ENCODE measurements around the gene GPR157.
"Not testable (repeated sequence)": the region's sequence is repeated elsewhere in the genome, so short reads cannot be mapped to it uniquely, and the experiment has no call there.

GPR157 gene

DNA sequence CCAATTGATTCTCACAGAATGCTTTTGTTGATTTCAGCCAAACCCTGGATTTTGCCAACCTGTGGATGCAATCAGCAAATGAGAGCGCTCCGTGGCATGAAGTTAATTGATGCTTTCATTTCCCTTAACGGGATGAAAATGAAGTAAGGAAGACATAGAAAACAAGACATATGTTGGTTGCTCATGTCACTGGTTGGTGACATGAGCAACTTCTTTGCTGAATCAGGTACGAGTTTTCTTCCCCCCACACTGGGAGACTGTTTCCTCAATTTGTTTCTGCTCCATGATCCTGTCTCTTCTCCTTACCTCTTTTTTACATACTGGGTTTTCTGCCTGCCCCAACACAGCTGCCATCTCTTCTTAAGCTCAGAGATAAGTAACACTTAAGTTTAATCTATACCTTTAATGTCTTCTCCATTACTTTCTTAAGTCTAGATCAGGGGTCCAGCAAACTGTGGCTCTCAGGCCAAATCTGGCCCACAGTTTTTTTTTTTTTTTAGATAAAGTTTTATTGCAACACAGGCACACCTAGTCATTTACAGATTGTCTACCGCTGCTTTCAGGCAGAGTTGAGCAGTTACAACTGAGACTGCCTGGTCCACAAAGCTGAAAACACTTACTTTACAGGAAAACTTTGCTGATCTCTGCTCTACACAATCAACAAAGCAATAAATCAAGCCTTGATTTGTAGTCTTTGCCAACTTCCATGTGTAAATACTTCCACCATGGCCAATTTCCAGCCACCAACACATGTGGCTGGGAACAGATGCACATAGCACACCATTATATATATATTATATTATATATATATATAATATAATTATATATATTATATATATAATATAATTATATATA is 13.3 kb downstream of the GPR157 start:
- no peak for DNase-seq

DNA sequence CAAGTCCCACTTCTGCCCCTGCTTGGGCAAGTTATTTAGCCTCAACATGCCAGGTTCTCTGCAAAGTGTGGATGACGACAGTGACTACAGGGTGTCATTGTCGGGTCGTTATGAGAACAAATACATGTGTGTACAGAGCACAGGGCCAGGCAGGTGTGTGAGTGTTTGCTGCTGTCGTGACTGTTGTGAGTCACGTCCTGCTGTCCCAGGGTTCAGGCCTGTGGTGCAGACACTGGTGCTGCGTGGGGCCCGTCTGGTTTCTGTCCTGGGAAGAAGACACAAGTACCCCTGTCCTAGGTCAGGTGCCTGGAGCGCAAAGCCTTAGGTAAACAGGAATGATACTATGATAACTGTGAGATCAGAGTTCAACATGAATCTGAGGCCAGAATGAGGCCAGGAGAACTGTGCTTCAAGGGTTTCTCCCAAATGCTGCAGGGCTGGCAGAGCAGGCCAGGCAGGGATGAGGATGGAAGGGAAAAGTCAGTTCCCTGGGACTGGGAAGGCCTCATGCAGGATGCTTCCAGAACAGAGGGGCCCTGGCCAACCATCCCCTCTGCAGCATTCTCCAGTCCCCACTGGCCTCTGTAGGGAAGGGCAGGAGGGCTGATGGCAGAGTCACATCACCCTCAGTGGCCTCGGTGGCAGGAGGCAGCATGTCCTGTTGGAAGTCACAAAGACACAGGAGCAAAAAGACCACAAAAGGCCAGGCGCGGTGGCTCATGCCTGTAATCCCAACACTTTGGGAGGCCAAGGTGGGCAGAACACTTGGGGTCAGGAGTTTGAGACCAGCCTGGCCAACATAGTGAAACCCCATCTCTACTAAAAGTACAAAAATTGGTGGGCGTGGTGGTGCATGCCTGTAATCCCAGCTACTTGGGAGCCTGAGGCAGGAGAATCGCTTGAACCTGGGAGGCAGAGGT is 15.7 kb downstream of the GPR157 start:
- DNase-seq: no peak

DNA sequence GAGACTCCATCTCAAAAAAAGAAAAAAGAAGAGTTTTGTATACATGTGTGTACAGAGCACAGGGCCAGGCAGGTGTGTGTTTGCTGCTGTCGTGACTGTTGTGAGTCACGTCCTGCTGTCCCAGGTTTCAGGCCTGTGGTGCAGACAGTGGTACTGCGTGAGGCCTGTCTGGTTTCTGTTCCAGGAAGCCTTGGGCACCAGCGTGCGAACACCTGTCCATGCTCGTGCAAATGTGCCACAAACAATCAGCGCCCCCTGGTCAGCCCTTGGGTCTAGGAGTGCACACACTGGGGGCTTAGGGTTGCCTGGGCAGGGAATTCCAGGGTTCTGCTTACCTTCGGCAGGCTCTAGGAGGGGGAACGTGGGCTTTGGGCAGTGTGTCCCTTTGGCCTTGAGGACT is 16.9 kb downstream of the GPR157 start:
- DNase-seq: no peak

DNA sequence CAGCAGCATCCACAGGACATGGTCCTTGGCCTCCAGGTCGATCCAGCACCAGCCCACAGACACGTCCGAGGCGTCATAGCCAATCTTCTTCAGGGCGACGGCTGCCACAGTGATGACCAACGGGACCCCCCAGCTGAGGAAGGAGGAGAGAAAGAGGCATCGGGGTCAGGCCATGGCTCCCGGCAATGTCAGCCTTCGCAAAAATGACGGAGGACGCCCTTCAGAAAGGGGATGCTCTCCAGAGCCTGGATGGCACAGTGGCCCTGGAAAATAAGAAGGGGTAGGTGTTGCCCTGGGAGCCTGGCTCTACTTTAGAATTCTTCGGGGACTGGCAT is 17.6 kb downstream of the GPR157 start:
- DNase-seq: no peak

DNA sequence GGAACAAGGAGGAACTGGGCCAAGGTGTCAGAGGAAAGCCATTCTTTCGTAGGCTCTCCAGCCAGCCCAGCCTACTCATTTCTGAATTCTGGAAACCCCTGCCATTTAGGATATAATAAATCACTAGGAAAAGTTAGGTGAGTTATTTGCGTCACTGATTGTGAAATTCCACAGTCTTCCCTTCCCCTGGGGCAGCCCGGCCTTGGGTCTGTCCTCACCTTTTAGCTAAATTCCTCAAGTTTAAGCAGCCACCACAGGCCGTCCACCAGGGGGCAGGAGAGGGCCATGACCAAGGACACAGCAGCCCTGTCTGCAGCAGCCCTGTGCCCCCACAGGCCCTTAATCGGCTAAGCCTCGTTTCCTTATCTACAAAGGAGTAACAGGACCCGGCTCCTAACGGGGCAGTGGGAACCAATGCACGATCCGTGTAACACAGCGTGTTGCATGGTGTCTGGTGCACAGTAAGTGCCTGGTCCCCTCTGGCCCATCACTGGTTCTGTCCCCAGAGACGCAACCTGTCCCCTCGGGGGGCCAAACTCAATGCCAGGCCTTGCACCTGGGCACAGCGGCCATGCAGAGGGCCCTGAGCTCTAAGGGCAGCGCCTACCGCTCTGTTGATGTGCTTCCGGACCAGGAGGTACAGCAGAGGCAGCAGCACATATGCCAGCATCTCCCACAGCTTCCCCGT is 18.1 kb downstream of the GPR157 start:
- DNase-seq: peak; percentile 79

DNA sequence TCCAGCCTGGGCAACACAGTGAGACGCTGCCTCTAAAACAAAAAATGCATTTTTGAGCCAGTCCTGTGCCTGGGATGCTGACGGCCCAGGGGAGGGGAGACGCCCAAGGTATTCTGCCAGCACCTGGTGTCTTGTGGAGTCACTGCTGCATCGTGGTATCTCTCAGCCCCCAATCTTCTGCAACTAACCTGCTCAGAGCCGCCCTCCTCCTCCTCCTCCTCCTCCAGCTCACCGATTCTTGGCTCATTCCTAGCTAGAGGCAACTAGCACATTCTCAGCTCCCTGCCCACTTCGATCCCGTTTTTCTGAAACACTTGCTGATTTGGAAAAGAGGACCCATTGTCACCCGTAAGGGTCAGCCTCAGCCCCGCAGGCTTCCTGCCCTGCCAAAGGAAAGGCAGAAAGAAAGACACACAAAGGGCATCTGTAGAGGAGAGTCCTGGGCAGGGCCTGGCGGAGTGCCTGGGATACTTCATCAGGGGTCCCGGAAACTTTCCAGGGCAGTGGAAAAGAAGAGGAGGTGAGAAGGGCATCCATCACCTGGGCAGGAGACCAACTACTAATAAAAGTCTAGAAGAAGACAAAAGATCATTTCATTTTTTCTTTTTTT is 20.7 kb downstream of the GPR157 start:
- no peak for DNase-seq

DNA sequence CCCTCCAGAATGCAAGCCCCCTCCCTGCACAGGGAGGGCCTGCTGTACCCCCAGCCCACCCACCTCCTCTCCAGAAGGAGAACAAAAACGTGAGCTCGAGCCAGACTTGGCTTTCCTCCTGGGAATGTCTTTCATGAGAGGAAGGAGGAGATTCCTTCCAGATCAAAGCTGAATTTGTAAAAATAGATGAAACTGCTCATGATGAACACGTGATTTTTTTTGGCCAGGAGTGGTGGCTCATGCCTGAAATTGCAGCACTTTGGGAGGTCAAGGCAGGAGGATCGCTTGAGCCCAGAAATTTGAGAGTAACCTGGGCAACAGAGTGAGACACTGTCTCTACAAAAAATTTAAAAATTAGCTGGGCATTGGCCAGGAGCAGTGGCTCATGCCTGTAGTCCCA is 21.8 kb downstream of the GPR157 start:
- no peak for DNase-seq

DNA sequence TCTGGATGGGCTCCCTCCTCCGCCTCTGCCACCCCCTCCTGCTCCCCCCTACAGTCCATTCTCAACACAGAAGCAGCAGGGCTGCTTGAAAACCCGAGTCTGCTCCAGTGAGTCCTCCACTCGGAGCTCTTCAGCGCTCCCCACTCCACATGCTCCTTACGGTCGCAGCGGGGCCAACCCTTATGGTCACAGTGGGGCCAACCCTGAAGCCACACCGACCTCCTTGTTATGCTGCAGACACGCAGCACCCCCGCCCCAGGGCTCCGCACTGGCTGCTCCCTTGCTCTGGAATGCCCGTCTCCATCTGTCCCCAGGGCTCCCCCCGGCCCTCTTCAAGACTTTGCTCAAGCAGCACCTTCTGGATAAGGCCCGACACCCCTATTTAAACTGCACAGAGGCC is 22.6 kb downstream of the GPR157 start:
- no peak for DNase-seq

DNA sequence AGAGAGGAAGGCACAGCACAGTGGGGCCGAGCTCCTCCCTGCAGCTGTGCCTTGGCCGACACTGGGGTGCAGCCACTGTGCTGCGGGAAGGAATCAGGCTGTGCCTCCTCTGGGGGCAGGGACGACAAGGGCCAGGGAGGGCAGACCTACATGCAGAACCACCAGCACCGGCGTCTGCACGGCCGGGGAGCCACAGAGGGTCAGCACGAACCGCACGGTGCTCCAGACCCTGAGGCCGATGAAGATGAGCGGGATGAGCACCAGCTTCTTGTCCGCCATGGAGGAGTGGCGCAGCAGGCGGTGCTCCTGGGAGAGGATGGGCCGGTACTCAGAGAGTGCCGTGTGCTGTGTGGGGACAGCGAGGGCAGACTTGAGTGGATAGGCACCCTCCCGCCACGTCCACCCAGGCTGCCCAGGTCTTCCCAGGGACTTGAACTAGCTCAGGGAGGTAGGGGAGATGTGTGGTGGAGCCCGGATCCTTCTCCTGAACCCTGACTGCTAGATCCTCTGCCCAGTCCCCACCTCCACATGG is 23.5 kb downstream of the GPR157 start:
- DNase-seq: no peak

DNA sequence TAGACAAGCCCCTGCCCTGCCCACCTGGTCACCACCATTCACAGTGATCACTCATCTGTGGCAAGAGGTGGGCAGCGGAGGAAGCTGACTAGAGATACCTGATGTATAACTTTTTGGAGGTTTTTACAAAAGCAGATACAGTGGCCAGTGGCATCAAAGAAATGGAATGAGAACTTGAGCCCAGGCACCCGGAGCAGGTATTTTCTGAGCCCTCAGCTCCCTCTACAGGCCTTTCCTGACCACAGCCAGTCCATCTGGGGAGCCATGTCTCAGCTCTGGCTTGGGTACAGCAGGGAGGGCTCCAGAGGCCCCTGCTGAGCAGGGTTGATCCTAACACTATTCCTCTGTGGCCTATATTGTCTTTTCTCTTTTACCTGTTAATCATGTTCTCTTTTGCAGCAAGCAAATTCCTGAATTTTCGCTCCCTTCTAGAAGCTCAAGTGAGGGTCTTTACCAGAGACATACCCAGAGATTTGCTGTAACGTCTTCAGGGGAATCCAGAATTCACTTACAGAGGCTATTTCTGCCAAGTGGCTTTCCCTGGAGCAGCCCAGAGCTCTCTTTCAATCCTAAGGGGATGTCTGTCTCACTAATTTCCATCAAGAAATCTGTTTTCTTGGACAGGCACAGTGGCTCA is 27.3 kb downstream of the GPR157 start:
- DNase-seq: no peak

DNA sequence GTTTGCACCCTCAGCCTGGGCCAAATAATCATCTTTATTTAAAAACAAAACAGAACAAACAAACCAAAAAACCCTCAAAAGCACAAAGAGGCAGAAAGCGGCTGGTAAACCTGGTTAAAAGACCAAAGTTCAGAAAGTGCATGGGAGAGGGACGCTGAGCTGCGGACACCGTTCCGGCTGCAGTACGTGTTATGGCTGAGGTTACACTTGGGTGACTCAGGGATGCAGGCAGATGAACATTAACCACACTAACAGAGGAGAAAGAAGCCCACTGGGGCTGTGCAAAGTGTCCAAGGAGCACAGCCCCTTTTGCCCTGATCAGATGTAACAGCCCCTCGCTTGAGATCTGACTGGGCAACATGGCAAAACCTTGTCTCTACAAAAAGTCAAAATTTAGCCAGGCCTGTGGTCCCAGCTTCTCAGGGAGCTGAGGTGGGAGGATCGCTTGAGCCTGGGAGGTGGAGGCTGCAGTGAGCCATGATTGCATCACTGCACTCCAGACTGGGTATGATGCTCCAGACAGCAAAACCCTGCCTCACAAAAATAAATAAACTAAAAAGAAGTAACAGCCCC is 28.3 kb downstream of the GPR157 start:
- no peak for DNase-seq

DNA sequence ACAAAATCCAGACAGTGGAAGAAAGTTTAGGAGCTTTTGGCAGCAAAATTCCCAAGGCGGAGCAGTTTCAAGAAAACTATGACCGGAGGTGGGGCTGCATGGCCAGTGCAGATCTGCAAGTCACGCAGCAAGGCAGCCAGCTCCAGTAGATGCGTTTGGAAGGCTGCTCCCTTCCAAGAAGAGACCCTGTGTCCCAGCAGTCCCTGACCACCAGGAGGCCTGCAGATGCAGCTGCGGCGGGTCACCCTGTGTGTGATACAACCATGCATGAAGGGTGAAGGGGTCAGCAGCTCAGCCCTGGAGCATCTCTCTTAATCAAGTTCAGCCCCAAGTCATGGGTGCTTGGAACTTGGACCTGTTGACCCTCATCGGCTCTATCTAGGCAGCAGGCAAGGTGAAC is 29.3 kb downstream of the GPR157 start:
- DNase-seq: no peak

DNA sequence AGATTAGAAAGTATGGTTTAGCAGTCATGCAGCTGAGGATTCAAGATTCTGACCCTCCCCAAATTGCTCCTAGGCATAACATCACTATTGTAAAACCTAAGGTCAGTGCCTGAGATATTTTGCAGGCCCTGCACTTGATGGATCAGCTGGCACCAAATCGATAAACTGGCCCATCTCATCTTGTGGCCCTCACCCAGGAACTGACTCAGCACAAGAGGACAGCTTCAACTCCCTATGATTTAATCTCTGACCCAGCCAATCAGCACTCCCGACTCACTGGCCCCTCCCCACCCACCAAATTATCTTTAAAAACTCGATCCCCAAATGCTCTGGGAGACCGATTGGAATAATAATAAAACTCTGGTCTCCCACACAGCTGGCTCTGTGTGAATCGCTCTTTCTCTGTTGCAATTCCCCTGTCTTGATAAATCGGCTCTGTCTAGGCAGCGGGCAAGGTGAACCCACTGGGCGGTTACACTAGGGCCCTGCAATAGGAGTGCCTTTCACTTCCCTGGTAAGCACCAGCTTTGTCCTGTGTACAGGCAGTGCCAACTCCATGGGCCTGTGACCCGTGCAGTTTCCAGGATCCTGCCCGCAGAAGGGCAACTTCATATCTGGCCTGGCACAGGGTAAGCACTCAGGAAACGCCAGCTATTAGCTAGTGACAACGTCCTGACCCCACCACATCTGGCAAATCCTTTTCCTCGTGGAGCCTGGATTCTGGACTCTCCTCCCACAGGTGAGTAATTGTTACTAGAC is 30.8 kb downstream of the GPR157 start:
- DNase-seq: no peak

DNA sequence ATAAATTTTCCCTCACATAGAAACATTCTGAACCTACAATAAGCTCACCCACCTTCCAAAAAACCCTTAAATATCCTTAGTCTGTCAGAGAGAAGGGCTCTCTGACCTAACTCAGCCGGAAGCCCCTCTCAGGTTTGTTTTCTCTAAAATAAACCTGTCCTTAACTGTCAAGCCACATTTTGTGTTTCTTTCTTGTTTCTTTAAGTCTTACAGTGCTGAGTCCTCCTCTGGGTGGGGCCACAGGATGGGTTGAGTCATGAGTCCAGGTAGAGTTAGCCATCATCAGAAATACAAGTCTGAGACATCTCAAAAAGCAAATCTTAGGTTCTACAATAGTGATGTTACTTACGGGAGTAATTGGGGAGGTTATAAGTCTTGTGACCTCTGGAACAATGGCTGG is 33.1 kb downstream of the GPR157 start:
- DNase-seq: no peak

DNA sequence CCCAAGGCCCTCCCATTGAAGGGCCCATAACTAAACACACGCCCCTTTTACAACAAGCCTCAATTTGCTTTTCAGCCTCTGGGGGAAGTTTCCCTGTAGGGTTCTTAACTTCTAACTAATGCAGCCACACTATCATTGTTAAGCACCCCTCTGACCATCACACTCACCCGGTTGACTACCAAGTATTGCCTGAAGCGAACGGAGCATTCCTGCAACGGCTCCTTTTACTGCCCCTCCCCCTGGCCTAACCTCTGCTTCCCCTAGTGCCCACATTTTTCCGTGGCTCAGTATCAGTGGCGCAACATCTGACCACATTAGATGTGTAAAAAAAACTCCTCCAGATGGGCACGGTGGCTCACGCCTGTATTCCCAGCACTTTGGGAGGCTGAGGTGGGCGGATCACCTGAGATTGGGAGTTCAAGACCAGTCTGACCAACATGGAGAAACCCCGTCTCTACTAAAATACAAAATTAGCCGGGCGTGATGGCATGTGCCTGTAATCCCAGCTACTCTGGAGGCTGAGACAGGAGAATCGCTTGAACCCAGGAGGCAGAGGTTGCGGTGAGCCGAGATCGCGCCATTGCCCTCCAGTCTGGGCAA is 34.8 kb downstream of the GPR157 start:
- DNase-seq: not testable (repeated sequence)

DNA sequence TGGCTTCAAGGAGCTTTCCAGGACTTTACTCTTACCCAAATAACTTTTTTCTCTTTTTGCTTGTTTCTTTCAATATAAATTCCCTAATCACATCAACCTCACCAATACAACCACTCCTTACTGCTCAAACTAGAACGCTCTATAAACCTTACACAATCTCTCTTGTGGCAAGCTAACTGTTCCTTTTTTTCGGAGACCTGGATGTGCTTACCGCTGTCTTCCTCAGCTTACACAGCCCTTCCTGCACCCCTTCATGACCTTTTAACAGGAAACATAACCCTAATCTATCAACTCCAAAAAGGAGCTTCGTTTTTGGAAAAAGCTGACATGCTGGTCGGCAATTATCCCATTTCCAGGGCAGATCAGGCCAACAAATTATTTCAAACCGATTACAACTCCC is 35.3 kb downstream of the GPR157 start:
- DNase-seq: no peak

DNA sequence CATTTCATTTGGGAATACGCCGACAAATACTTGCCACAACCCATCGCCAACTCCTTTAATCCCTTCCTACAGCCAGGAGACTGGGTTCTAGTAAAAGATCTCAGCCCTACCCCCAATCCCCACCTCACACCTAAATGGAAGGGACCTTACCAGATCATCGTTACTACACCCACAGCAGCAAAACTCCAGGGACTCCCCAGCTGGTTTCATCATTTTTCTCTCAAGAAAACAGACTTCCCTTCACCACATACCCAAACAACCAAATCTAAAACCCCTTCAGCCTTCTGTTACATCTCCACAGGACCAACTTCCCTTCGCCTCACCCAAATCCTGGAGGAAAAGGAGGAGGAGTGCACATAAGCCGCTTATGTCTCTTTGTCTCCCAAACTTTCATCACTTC is 35.8 kb downstream of the GPR157 start:
- DNase-seq: no peak

DNA sequence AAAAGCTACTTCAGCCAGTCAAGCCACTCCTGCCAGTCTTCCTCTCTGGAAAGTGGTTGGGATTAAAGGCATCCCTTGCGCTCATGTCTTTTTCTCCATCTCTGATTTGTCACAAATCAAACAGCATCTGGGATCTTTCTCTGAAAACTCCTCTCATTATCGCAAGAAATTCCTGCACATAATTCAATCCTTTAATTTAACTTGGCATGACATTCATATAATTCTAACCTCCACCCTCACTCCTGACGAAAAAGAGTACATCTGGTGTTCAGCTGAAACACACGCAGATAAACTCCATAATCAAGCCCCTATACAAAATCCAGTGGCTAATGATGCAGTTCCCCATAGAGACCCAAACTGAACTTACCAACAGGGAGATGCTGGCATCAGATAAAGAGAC is 40.1 kb downstream of the GPR157 start:
- DNase-seq: no peak

DNA sequence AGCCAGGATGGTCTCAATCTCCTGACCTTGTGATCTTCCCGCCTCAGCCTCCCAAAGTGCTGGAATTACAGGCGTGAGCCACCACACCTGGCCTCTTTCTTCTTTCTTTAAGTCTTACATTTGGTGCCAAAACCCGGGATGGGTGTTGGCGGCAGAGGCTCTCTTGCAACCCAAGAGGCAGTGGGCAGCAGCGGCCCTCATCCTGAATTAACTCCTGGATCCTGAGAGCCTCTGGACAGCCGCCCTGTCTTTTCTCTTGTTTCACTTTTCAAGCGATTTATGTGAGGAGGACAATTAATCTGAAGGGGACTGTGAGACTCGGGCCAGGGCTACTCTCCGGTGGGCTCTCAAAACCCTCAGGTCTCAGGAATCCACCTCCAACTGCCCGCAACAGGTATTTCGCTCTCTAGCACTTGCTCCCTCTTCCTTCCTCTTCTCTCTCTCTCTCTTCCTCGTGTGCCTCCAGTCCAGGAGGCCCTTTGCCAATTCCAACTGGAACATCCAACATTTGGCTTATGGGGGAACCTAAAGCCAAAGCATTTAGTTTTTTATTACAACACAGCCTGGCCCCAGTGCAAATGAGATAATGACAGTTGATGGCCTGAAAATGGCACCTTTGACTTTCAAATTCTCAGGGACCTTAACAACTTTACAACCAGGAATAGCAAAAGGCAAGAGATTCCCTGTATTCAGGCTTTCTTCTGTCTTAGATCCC is 41.3 kb downstream of the GPR157 start:
- no peak for DNase-seq

DNA sequence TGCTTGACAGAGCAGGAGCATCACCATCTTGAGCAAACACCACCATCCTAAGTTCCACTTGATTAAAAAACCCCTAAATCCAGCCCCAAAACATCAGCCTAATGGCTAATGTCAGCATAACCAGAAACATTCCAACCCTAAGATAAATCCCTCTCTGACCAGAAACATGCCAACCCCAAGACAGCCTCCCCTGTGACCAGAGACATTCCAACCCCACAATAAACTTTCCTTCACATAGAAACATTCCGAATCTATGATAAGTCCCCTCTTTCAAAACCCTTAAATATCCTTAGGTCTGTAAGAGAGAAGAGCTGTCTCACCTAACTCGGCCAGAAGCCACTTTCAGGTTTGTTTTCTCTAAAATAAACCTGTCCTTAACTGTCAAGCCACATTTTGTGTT is 42.1 kb downstream of the GPR157 start:
- no peak for DNase-seq
